Inflammatory macrophage treated with lipopolysaccharide for 4 hours (primary cell): ENCODE results near the gene SLC43A3.
"Not testable (repeated sequence)": the region's sequence is repeated elsewhere in the genome, so short reads cannot be mapped to it uniquely, and the experiment has no call there.

ENCODE experiments used
- DNase-seq: peaks from one replicate; pipeline ENCODE4 v3.0.0-alpha.2; 2020

The SLC43A3 gene

GRCh38 chr11:57459164-57460021, 32.5 kb upstream of the SLC43A3 start:
- no peak for DNase-seq

- DNase-seq = no peak
These were observed 31.7 kb upstream of the SLC43A3 start for GRCh38 chr11:57458410-57459163.

- DNase-seq = no peak
These were observed 31.1 kb upstream of the SLC43A3 start for GRCh38 chr11:57458060-57458409.

- no peak for DNase-seq
These were observed 30.7 kb upstream of the SLC43A3 start for GRCh38 chr11:57457643-57458023.

- DNase-seq = peak; percentile 83
These were observed 30.2 kb upstream of the SLC43A3 start for GRCh38 chr11:57456960-57457642.

- no peak for DNase-seq
These were observed 26.7 kb upstream of the SLC43A3 start for GRCh38 chr11:57453543-57454177.

- DNase-seq = no peak
These were observed 19.1 kb upstream of the SLC43A3 start for GRCh38 chr11:57446055-57446454.

- DNase-seq = not testable (repeated sequence)
These were observed 18.1 kb upstream of the SLC43A3 start for GRCh38 chr11:57445122-57445394.

- DNase-seq = peak; percentile 93
These were observed 17.6 kb upstream of the SLC43A3 start for GRCh38 chr11:57444362-57445121.

- no peak for DNase-seq
These were observed 14.0 kb upstream of the SLC43A3 start for GRCh38 chr11:57440744-57441414.

GRCh38 chr11:57439786-57440185, 12.9 kb upstream of the SLC43A3 start:
- DNase-seq = no peak

- DNase-seq = no peak
These were observed 11.7 kb upstream of the SLC43A3 start for GRCh38 chr11:57438345-57439285.

GRCh38 chr11:57436031-57436430, 9.1 kb upstream of the SLC43A3 start:
- DNase-seq = no peak

- DNase-seq = peak; percentile 94
These were observed 8.0 kb upstream of the SLC43A3 start for GRCh38 chr11:57434640-57435546.

- peak; percentile 95 for DNase-seq
These were observed 5.8 kb upstream of the SLC43A3 start for GRCh38 chr11:57432714-57433163.

GRCh38 chr11:57432149-57432561, 5.2 kb upstream of the SLC43A3 start:
- peak; percentile 87 for DNase-seq

GRCh38 chr11:57430952-57431351, 4.0 kb upstream of the SLC43A3 start:
- DNase-seq = no peak

GRCh38 chr11:57429946-57430345, 3.0 kb upstream of the SLC43A3 start:
- DNase-seq = no peak

- DNase-seq = no peak
These were observed 1.7 kb upstream of the SLC43A3 start for GRCh38 chr11:57428643-57429042.

GRCh38 chr11:57427727-57428082, 784 bp upstream of the SLC43A3 start:
- DNase-seq = no peak
